HEK293T (cell line): ENCODE measurements around the gene AHI1.

ENCODE experiments used
- ARNT ChIP-seq: fragments of 450-650 bp; IDR thresholded peaks from 2 replicates; pipeline ENCODE4 v1.6.1; 2017; ENCODE audit warnings: mild to moderate bottlenecking
- BHLHE40 ChIP-seq: fragments of 450-650 bp; IDR thresholded peaks from 2 replicates; pipeline ENCODE4 v1.6.1; 2016; ENCODE audit warnings: mild to moderate bottlenecking, moderate library complexity, borderline replicate concordance
- CTBP1 ChIP-seq: fragments of 450-650 bp; IDR thresholded peaks from 2 replicates; pipeline ENCODE4 v1.6.1; 2016; ENCODE audit warnings: borderline replicate concordance
- ELF4 ChIP-seq: fragments of 450-650 bp; IDR thresholded peaks from 2 replicates; pipeline ENCODE4 v1.6.1; 2017; ENCODE audit warnings: antibody characterized with exemption
- FOXA1 ChIP-seq: fragments of 450-650 bp; IDR thresholded peaks from 2 replicates; pipeline ENCODE4 v1.6.1; 2016; ENCODE audit warnings: mild to moderate bottlenecking
- FOXK2 ChIP-seq: fragments of 450-650 bp; IDR thresholded peaks from 2 replicates; pipeline ENCODE4 v1.6.1; 2016; ENCODE audit warnings: mild to moderate bottlenecking
- FOXM1 ChIP-seq: fragments of 450-650 bp; IDR thresholded peaks from 2 replicates; pipeline ENCODE4 v1.6.1; 2017; ENCODE audit warnings: mild to moderate bottlenecking, borderline replicate concordance
- HDGF ChIP-seq: fragments of 450-650 bp; IDR thresholded peaks from 2 replicates; pipeline ENCODE4 v1.6.1; 2017; ENCODE audit warnings: antibody characterized with exemption, borderline replicate concordance
- L3MBTL2 ChIP-seq: fragments of 450-650 bp; conservative IDR thresholded peaks from 2 replicates; pipeline ENCODE4 v1.6.1; 2016; ENCODE audit warnings: mild to moderate bottlenecking
- SP1 ChIP-seq: fragments of 450-650 bp; IDR thresholded peaks from 2 replicates; pipeline ENCODE4 v1.6.1; 2017
- SUZ12 ChIP-seq: fragments of 450-650 bp; IDR thresholded peaks from 2 replicates; pipeline ENCODE4 v1.6.1; 2016; ENCODE audit warnings: mild to moderate bottlenecking
- TARDBP ChIP-seq: fragments of 450-650 bp; IDR thresholded peaks from 2 replicates; pipeline ENCODE4 v1.6.1; 2016
- ZNF384 ChIP-seq: fragments of 450-650 bp; IDR thresholded peaks from 2 replicates; pipeline ENCODE4 v1.6.1; 2016
- TF ChIP-seq, protein P1 (sequence below): fragments of 450-650 bp; IDR thresholded peaks from 2 replicates; pipeline ENCODE4 v1.6.1; 2016

DNA sequence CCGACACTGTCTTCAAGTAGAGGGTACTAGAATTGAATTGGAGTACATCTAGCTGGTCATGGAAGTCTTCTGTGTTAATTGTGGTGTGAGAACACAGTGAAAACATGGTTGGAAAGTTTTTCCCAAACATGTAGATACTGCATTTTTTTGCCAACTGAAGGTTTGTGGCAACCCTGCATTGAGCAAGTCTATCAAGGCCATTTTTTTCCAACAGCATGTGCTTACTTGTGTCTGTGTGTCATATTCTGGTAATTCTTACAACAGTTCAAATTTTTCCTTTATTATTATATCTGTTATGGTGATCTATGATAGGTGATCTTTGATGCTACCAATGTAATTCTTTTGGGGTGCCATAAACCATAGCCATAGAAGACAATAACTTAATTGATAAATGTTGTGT is 169.4 kb downstream of the AHI1 start:
- TF ChIP-seq FOXM1: no peak
- TF ChIP-seq L3MBTL2: no peak
- no peak for TF ChIP-seq SUZ12
- no peak for TF ChIP-seq CTBP1
- TF ChIP-seq SP1: no peak
- TF ChIP-seq HDGF: no peak
- no peak for TF ChIP-seq FOXK2
- TF ChIP-seq TARDBP: no peak
- no peak for TF ChIP-seq BHLHE40
- no peak for TF ChIP-seq FOXA1
- no peak for TF ChIP-seq ARNT
- no peak for TF ChIP-seq ZNF384
- TF ChIP-seq, protein P1, sequence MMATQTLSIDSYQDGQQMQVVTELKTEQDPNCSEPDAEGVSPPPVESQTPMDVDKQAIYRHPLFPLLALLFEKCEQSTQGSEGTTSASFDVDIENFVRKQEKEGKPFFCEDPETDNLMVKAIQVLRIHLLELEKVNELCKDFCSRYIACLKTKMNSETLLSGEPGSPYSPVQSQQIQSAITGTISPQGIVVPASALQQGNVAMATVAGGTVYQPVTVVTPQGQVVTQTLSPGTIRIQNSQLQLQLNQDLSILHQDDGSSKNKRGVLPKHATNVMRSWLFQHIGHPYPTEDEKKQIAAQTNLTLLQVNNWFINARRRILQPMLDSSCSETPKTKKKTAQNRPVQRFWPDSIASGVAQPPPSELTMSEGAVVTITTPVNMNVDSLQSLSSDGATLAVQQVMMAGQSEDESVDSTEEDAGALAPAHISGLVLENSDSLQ: no peak
- TF ChIP-seq ELF4: no peak
